ENCODE measurements around the gene ESYT3.

GRCh38 chr3:138467931-138468330 is 33.5 kb downstream of the ESYT3 start:
- TF ChIP-seq POLR2A (IDR thresholded peaks at IDR 0.05): no peak
- TF ChIP-seq CTCF (IDR thresholded peaks at IDR 0.05): no peak
- no peak for TF ChIP-seq POLR2AphosphoS5 (IDR thresholded peaks at IDR 0.05)
